CD14-positive monocyte (primary cell): ENCODE measurements around the gene RFLNA. TPM values are rescaled to one million over a fixed set of nuclear protein-coding genes. Genes with fewer than 3 reads are reported as not detected.
A peak's percentile ranks its signal among the peaks of the same experiment; 100 is the strongest.

Source experiments
- DNase-seq, 3 donors: peaks; one replicate each; pipeline ENCODE4 v3.0.0-alpha.2; 2011 to 2022
- H2AFZ ChIP-seq: 2 replicates; pipeline ENCODE4 v1.6.0; 2012; ENCODE audit warnings: mild to moderate bottlenecking, low read depth, low read length, inconsistent platforms; ENCODE audit not compliant: insufficient read depth, poor library complexity, severe bottlenecking
- H3K27ac ChIP-seq, 2 donors: 1 replicate in 1 of 2; 2 replicates in 1 of 2; pipeline ENCODE4 v1.5.1; 2012 to 2013; ENCODE audit warnings: low read length in 2 of 2, control low read depth in 1 of 2, inconsistent platforms in 1 of 2, low read depth in 1 of 2, mild to moderate bottlenecking in 1 of 2
- H3K27me3 ChIP-seq, 2 donors: one replicate each; pipeline versions ENCODE4 v1.6.0 to v1.6.1; 2011 to 2013; ENCODE audit warnings: low read length in 2 of 2; ENCODE audit not compliant: control insufficient read depth in 2 of 2, insufficient read depth in 2 of 2
- H3K36me3 ChIP-seq, 2 donors: replicated peaks in 1 of 2; 1 replicate in 1 of 2; 2 replicates in 1 of 2; pipeline versions ENCODE4 v1.5.1 to v1.6.1; 2012 to 2013; ENCODE audit warnings: low read length in 2 of 2, control low read depth in 1 of 2, inconsistent platforms in 1 of 2, mild to moderate bottlenecking in 1 of 2; ENCODE audit not compliant: insufficient read depth in 2 of 2, control insufficient read depth in 1 of 2
- H3K4me1 ChIP-seq, 2 donors: 1 replicate in 1 of 2; 2 replicates in 1 of 2; pipeline versions ENCODE4 v1.5.1 to v1.6.1; 2012 to 2013; ENCODE audit warnings: low read length in 2 of 2, control low read depth in 1 of 2, inconsistent platforms in 1 of 2, mild to moderate bottlenecking in 1 of 2, moderate library complexity in 1 of 2; ENCODE audit not compliant: insufficient read depth in 2 of 2, control insufficient read depth in 1 of 2
- H3K4me2 ChIP-seq: replicated peaks from 2 replicates; pipeline ENCODE3; 2012; ENCODE audit warnings: low read length, moderate library complexity, mild to moderate bottlenecking; ENCODE audit not compliant: poor library complexity, severe bottlenecking; ENCODE audit errors: extremely low read depth
- H3K4me3 ChIP-seq, 3 experiments: fragments of 200-600 bp in 1 of 3; sonication (generic) in 1 of 3; replicated peaks in 1 of 3; 1 replicate in 2 of 3; 2 replicates in 1 of 3; pipeline ENCODE4 v1.5.1; 2011 to 2013; ENCODE audit warnings: low read length in 3 of 3, mild to moderate bottlenecking in 3 of 3, control low read depth in 2 of 3, low read depth in 2 of 3, inconsistent platforms in 1 of 3, moderate library complexity in 1 of 3
- H3K79me2 ChIP-seq: 2 replicates; pipeline ENCODE4 v1.6.0; 2012; ENCODE audit warnings: mild to moderate bottlenecking, control low read depth, inconsistent platforms, low read length, moderate library complexity; ENCODE audit not compliant: insufficient read depth
- H3K9ac ChIP-seq: 2 replicates; pipeline ENCODE4 v1.6.0; 2017; ENCODE audit warnings: low read length, mild to moderate bottlenecking; ENCODE audit not compliant: insufficient read depth, poor library complexity, severe bottlenecking
- H3K9me3 ChIP-seq, 2 donors: replicated peaks in 1 of 2; 1 replicate in 1 of 2; 2 replicates in 1 of 2; pipeline versions ENCODE4 v1.5.1 to v1.6.1; 2012 to 2013; ENCODE audit warnings: low read length in 2 of 2, control low read depth in 1 of 2; ENCODE audit not compliant: control insufficient read depth in 1 of 2, insufficient read depth in 1 of 2
- H4K20me1 ChIP-seq: 2 replicates; pipeline ENCODE4 v1.6.0; 2012; ENCODE audit warnings: mild to moderate bottlenecking, low read length, control low read depth, moderate library complexity; ENCODE audit not compliant: insufficient read depth
- H3K27ac Mint-ChIP-seq, 7 donors: one replicate each; pipeline ENCODE4 v1.8.0; 2020; ENCODE audit warnings: mild to moderate bottlenecking in 7 of 7, mixed read lengths in 7 of 7, moderate library complexity in 6 of 7, inconsistent platforms in 2 of 7
- H3K27me3 Mint-ChIP-seq, 3 donors: one replicate each; pipeline ENCODE4 v1.8.0; 2021 to 2022; ENCODE audit warnings: low read depth in 3 of 3, mild to moderate bottlenecking in 3 of 3, mixed read lengths in 3 of 3, moderate library complexity in 3 of 3, inconsistent platforms in 1 of 3
- H3K36me3 Mint-ChIP-seq, 2 donors: one replicate each; pipeline ENCODE4 v1.8.0; 2020; ENCODE audit warnings: mixed read lengths in 2 of 2, inconsistent platforms in 1 of 2, mild to moderate bottlenecking in 1 of 2
- H3K4me1 Mint-ChIP-seq: one replicate; pipeline ENCODE4 v1.8.0; 2020; ENCODE audit warnings: mild to moderate bottlenecking, mixed read lengths
- H3K4me3 Mint-ChIP-seq, 2 donors: one replicate each; pipeline ENCODE4 v1.8.0; 2020; ENCODE audit warnings: mild to moderate bottlenecking in 2 of 2, mixed read lengths in 2 of 2, moderate library complexity in 1 of 2
- H3K9me3 Mint-ChIP-seq, 7 donors: one replicate each; pipeline ENCODE4 v1.8.0; 2020 to 2022; ENCODE audit warnings: mixed read lengths in 7 of 7, mild to moderate bottlenecking in 6 of 7, moderate library complexity in 6 of 7, inconsistent platforms in 2 of 7
- WGBS: methylation state at CpG from one replicate; pipeline ENCODE4 v1.1.5; 2013; ENCODE audit warnings: missing lambda C conversion rate; ENCODE audit not compliant: insufficient coverage; 5-methylcytosine and 5-hydroxymethylcytosine counted together
- intact Hi-C, 2 donors: fragments of 100-400 bp; cut with micrococcal nuclease; formaldehyde crosslinking; loops; one replicate each; pipeline versions ENCODE4 v1.15.0 to v1.15.1; 2023
- polyA plus RNA-seq, 3 donors: library from polyadenylated mRNA; depleted of rRNA in 1 of 3; unstranded in 2 of 3; stranded (reverse) in 1 of 3; fragments of 300-500 nt in 2 of 3; fragments of >200 nt in 1 of 3; fragmentation: Illumina TruSeq in 2 of 3; gene quantifications; 1 replicate in 2 of 3; 2 replicates in 1 of 3; pipeline ENCODE4 v1.2.3, GENCODE V29; 2012 to 2021
- TF ChIP-seq, protein P1 (sequence below): fragments of 200-600 bp; IDR thresholded peaks from one replicate; pipeline ENCODE4 v1.8.0; 2022; ENCODE audit warnings: antibody characterized with exemption, mild to moderate bottlenecking

The RFLNA gene
- polyA plus RNA-seq, 3 donors: not detected

- Histone ChIP-seq H3K27ac (no peak overlapping the region), H3K9me3 (peaks cover 28 to 31% of the 10 kb centered on the region in 2 donors), H3K4me3 (no peak overlapping the region), H3K27me3 (no peaks in the 10 kb centered on the region), H3K4me1 (no peaks in the 10 kb centered on the region), H3K4me2 (no peak overlapping the region), H4K20me1 (peaks cover 44% of the 10 kb centered on the region), H3K79me2 (no peaks in the 10 kb centered on the region), H2AFZ (no peak overlapping the region), H3K9ac (no peak overlapping the region), H3K36me3 (peaks cover 81 to 90% of the 10 kb centered on the region in 2 donors)
- peak overlapping the region in 1 of 7 donors; percentile 26 for H3K27ac Mint-ChIP-seq
- intact Hi-C loops: no loop called here
- H3K4me3 Mint-ChIP-seq: no peak overlapping the region
- H3K4me1 Mint-ChIP-seq: no peaks in the 10 kb centered on the region
- H3K9me3 Mint-ChIP-seq: peaks cover 22 to 38% (median 25%) of the 10 kb centered on the region in 7 donors
- TF ChIP-seq, protein P1, sequence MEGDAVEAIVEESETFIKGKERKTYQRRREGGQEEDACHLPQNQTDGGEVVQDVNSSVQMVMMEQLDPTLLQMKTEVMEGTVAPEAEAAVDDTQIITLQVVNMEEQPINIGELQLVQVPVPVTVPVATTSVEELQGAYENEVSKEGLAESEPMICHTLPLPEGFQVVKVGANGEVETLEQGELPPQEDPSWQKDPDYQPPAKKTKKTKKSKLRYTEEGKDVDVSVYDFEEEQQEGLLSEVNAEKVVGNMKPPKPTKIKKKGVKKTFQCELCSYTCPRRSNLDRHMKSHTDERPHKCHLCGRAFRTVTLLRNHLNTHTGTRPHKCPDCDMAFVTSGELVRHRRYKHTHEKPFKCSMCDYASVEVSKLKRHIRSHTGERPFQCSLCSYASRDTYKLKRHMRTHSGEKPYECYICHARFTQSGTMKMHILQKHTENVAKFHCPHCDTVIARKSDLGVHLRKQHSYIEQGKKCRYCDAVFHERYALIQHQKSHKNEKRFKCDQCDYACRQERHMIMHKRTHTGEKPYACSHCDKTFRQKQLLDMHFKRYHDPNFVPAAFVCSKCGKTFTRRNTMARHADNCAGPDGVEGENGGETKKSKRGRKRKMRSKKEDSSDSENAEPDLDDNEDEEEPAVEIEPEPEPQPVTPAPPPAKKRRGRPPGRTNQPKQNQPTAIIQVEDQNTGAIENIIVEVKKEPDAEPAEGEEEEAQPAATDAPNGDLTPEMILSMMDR: no peak
- 94% methylated on average over 10 of the region's 18 CpGs for WGBS
- H3K36me3 Mint-ChIP-seq: peaks cover 64 to 90% of the 10 kb centered on the region in 2 donors
- no peak for DNase-seq
- peaks cover 0 to 3% (median 2%) of the 10 kb centered on the region in 3 donors for H3K27me3 Mint-ChIP-seq
These were observed 32.6 kb downstream of the RFLNA start for GRCh38 chr12:124327362-124328043.

DNA sequence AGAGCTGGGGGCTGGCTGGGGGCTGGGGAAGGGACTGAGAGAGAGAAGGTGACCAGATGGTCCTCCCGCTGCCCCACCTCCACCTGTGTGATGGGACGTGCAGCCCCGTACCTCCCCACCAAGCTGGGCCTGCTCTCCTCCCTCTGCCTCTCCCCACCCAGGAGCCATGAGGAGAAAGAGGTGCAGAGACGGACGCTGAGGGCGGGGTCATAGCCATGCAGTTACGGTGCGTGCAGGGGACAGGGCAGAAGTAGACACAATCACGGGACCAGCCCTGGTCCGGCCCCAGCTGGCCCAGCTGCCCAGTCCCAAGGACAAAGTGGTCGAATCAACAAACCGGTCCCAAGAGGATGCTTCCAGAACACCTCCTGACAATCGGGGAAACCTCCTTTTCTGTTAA is 33.2 kb downstream of the RFLNA start:
- H3K4me1 Mint-ChIP-seq: no peaks in the 10 kb centered on the region
- Histone ChIP-seq H3K27me3 (no peaks in the 10 kb centered on the region), H4K20me1 (peaks cover 47% of the 10 kb centered on the region), H3K4me2 (no peak overlapping the region), H3K9ac (no peak overlapping the region), H3K27ac (no peak overlapping the region), H3K79me2 (no peaks in the 10 kb centered on the region), H2AFZ (no peak overlapping the region), H3K4me1 (no peaks in the 10 kb centered on the region), H3K9me3 (peaks cover 28 to 31% of the 10 kb centered on the region in 2 donors), H3K36me3 (peaks cover 87 to 96% of the 10 kb centered on the region in 2 donors), H3K4me3 (no peak overlapping the region)
- H3K27me3 Mint-ChIP-seq: peaks cover 0 to 3% (median 2%) of the 10 kb centered on the region in 3 donors
- intact Hi-C loops: no loop called here
- TF ChIP-seq, protein P1: no peak
- H3K36me3 Mint-ChIP-seq: peaks cover 68 to 96% of the 10 kb centered on the region in 2 donors
- WGBS: 94% methylated on average over 10 of the region's 13 CpGs
- H3K9me3 Mint-ChIP-seq: peaks cover 22 to 35% (median 24%) of the 10 kb centered on the region in 7 donors
- H3K4me3 Mint-ChIP-seq: no peak overlapping the region
- peak overlapping the region in 1 of 7 donors; percentile 26 for H3K27ac Mint-ChIP-seq
- DNase-seq: no peak
